HEK293 (cell line): ENCODE results near the gene ATP5F1D.

Experiments
- HOXD13 ChIP-seq: sonication (generic); formaldehyde crosslinking; IDR thresholded peaks from 2 replicates; pipeline ENCODE4 v1.8.0; 2022; ENCODE audit warnings: missing genetic modification reagents, borderline replicate concordance
- KLF10 ChIP-seq: fragments of 450-650 bp; IDR thresholded peaks from 2 replicates; pipeline ENCODE4 v1.5.1; 2018; ENCODE audit warnings: missing biosample characterization, mild to moderate bottlenecking, missing genetic modification characterization
- MYNN ChIP-seq: fragments of 450-650 bp; formaldehyde crosslinking; IDR thresholded peaks from 2 replicates; pipeline ENCODE4 v1.5.1; 2016; ENCODE audit warnings: missing biosample characterization, missing genetic modification characterization, borderline replicate concordance
- PATZ1 ChIP-seq: fragments of 450-650 bp; formaldehyde crosslinking; IDR thresholded peaks from 2 replicates; pipeline ENCODE4 v1.5.1; 2016; ENCODE audit warnings: missing biosample characterization, missing genetic modification characterization
- PBX3 ChIP-seq: sonication (generic); formaldehyde crosslinking; IDR thresholded peaks from 2 replicates; pipeline ENCODE4 v1.8.1; 2022; ENCODE audit warnings: mild to moderate bottlenecking, moderate library complexity, missing genetic modification reagents
- SALL2 ChIP-seq: fragments of 450-650 bp; formaldehyde crosslinking; IDR thresholded peaks from 2 replicates; pipeline ENCODE4 v1.5.0; 2017; ENCODE audit warnings: missing biosample characterization, mild to moderate bottlenecking, missing genetic modification characterization, borderline replicate concordance
- SCRT2 ChIP-seq: fragments of 450-650 bp; formaldehyde crosslinking; IDR thresholded peaks from 2 replicates; pipeline ENCODE4 v1.5.1; 2016; ENCODE audit warnings: missing biosample characterization, missing genetic modification characterization
- TCF7L2 ChIP-seq: IDR thresholded peaks from 2 replicates; pipeline ENCODE4 v1.6.1; 2011; ENCODE audit warnings: low read depth, mild to moderate bottlenecking, inconsistent platforms, low read length, moderate library complexity, borderline replicate concordance
- ZNF138 ChIP-seq: fragments of 450-650 bp; formaldehyde crosslinking; IDR thresholded peaks from 2 replicates; pipeline ENCODE4 v1.5.1; 2016; ENCODE audit warnings: missing biosample characterization, missing genetic modification characterization, borderline replicate concordance
- ZNF148 ChIP-seq: fragments of 450-650 bp; formaldehyde crosslinking; IDR thresholded peaks from 2 replicates; pipeline ENCODE4 v1.5.0; 2017; ENCODE audit warnings: missing biosample characterization, missing genetic modification characterization, borderline replicate concordance
- ZNF155 ChIP-seq: fragments of 450-650 bp; formaldehyde crosslinking; IDR thresholded peaks from 2 replicates; pipeline ENCODE4 v1.5.1; 2016; ENCODE audit warnings: missing biosample characterization, missing genetic modification characterization
- ZNF169 ChIP-seq: fragments of 450-650 bp; formaldehyde crosslinking; IDR thresholded peaks from 2 replicates; pipeline ENCODE4 v1.5.1; 2016; ENCODE audit warnings: missing biosample characterization, missing genetic modification characterization
- ZNF184 ChIP-seq: fragments of 450-650 bp; IDR thresholded peaks from 2 replicates; pipeline ENCODE4 v1.5.1; 2018; ENCODE audit warnings: missing biosample characterization, mild to moderate bottlenecking, missing genetic modification characterization
- ZNF19 ChIP-seq: fragments of 450-650 bp; formaldehyde crosslinking; IDR thresholded peaks from 2 replicates; pipeline ENCODE4; 2016; ENCODE audit warnings: missing biosample characterization, missing genetic modification characterization, low read depth
- ZNF335 ChIP-seq: fragments of 450-650 bp; formaldehyde crosslinking; conservative IDR thresholded peaks from 2 replicates; pipeline ENCODE4 v1.5.1; 2016; ENCODE audit warnings: missing biosample characterization, missing genetic modification characterization
- ZNF37A ChIP-seq: fragments of 450-650 bp; IDR thresholded peaks from 2 replicates; pipeline ENCODE4 v1.5.1; 2018; ENCODE audit warnings: missing biosample characterization, missing genetic modification characterization
- ZNF391 ChIP-seq: fragments of 450-650 bp; formaldehyde crosslinking; IDR thresholded peaks from 2 replicates; pipeline ENCODE4 v1.5.1; 2016; ENCODE audit warnings: low read depth, missing biosample characterization, missing genetic modification characterization, borderline replicate concordance
- ZNF416 ChIP-seq: fragments of 450-650 bp; formaldehyde crosslinking; IDR thresholded peaks from 2 replicates; pipeline ENCODE4 v1.5.1; 2016; ENCODE audit warnings: missing biosample characterization, missing genetic modification characterization
- ZNF426 ChIP-seq: fragments of 450-650 bp; formaldehyde crosslinking; IDR thresholded peaks from 2 replicates; pipeline ENCODE4 v1.5.1; 2017; ENCODE audit warnings: missing biosample characterization, missing genetic modification characterization, mild to moderate bottlenecking, inconsistent platforms, moderate library complexity
- ZNF558 ChIP-seq: fragments of 450-650 bp; formaldehyde crosslinking; IDR thresholded peaks from 2 replicates; pipeline ENCODE4 v1.5.1; 2016; ENCODE audit warnings: missing biosample characterization, missing genetic modification characterization
- ZNF629 ChIP-seq: fragments of 450-650 bp; formaldehyde crosslinking; IDR thresholded peaks from 2 replicates; pipeline ENCODE4 v1.5.1; 2017; ENCODE audit warnings: missing biosample characterization, missing genetic modification characterization
- ZNF654 ChIP-seq: fragments of 450-650 bp; formaldehyde crosslinking; IDR thresholded peaks from 2 replicates; pipeline ENCODE4 v1.5.1; 2016; ENCODE audit warnings: low read depth, missing biosample characterization, missing genetic modification characterization
- ZNF701 ChIP-seq: fragments of 450-650 bp; formaldehyde crosslinking; IDR thresholded peaks from 2 replicates; pipeline ENCODE4 v1.5.1; 2016; ENCODE audit warnings: missing biosample characterization, missing genetic modification characterization
- ZNF792 ChIP-seq: fragments of 450-650 bp; formaldehyde crosslinking; IDR thresholded peaks from 2 replicates; pipeline ENCODE4 v1.5.1; 2016; ENCODE audit warnings: missing biosample characterization, missing genetic modification characterization
- TF ChIP-seq, protein P1 (sequence below): fragments of 450-650 bp; formaldehyde crosslinking; IDR thresholded peaks from 2 replicates; pipeline ENCODE4 v1.5.1; 2016; ENCODE audit warnings: missing biosample characterization, missing genetic modification characterization, low read depth
- TF ChIP-seq, protein P2 (sequence below): fragments of 450-650 bp; formaldehyde crosslinking; IDR thresholded peaks from 2 replicates; pipeline ENCODE4 v1.5.1; 2016; ENCODE audit warnings: missing biosample characterization, missing genetic modification characterization
- TF ChIP-seq, protein P3 (sequence below): fragments of 450-650 bp; formaldehyde crosslinking; IDR thresholded peaks from 2 replicates; pipeline ENCODE4 v1.5.1; 2016; ENCODE audit warnings: missing biosample characterization, missing genetic modification characterization

ATP5F1D gene

GRCh38 chr19:1267477-1268225, 26.1 kb downstream of the ATP5F1D start (continued):
- TF ChIP-seq ZNF148 (tag by site-specific recombination), result no peak
- no peak for TF ChIP-seq ZNF654
- TF ChIP-seq ZNF391 (tag by site-specific recombination), result no peak
- TF ChIP-seq ZNF37A (tag by site-specific recombination), result no peak
- TF ChIP-seq, protein P1, sequence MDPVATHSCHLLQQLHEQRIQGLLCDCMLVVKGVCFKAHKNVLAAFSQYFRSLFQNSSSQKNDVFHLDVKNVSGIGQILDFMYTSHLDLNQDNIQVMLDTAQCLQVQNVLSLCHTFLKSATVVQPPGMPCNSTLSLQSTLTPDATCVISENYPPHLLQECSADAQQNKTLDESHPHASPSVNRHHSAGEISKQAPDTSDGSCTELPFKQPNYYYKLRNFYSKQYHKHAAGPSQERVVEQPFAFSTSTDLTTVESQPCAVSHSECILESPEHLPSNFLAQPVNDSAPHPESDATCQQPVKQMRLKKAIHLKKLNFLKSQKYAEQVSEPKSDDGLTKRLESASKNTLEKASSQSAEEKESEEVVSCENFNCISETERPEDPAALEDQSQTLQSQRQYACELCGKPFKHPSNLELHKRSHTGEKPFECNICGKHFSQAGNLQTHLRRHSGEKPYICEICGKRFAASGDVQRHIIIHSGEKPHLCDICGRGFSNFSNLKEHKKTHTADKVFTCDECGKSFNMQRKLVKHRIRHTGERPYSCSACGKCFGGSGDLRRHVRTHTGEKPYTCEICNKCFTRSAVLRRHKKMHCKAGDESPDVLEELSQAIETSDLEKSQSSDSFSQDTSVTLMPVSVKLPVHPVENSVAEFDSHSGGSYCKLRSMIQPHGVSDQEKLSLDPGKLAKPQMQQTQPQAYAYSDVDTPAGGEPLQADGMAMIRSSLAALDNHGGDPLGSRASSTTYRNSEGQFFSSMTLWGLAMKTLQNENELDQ (tag by site-specific recombination), result no peak
- TF ChIP-seq ZNF629, result peak; percentile 59
- no peak for TF ChIP-seq ZNF335
- TF ChIP-seq KLF10 (tag by site-specific recombination), result no peak
- no peak for TF ChIP-seq ZNF426 (tag by site-specific recombination)
- no peak for TF ChIP-seq ZNF138 (tag by site-specific recombination)
- TF ChIP-seq PATZ1, result peak; percentile 97
- TF ChIP-seq SALL2 (tag by site-specific recombination), result no peak
- TF ChIP-seq ZNF155 (tag by site-specific recombination), result no peak
- TF ChIP-seq PBX3 (CRISPR knock-in tag), result no peak
- TF ChIP-seq ZNF701 (tag by site-specific recombination), result no peak
- no peak for TF ChIP-seq ZNF558 (tag by site-specific recombination)
- no peak for TF ChIP-seq MYNN (tag by site-specific recombination)
- no peak for TF ChIP-seq HOXD13 (CRISPR knock-in tag)
- TF ChIP-seq ZNF184 (tag by site-specific recombination), result no peak
- TF ChIP-seq ZNF19 (tag by site-specific recombination), result no peak
- TF ChIP-seq, protein P2, sequence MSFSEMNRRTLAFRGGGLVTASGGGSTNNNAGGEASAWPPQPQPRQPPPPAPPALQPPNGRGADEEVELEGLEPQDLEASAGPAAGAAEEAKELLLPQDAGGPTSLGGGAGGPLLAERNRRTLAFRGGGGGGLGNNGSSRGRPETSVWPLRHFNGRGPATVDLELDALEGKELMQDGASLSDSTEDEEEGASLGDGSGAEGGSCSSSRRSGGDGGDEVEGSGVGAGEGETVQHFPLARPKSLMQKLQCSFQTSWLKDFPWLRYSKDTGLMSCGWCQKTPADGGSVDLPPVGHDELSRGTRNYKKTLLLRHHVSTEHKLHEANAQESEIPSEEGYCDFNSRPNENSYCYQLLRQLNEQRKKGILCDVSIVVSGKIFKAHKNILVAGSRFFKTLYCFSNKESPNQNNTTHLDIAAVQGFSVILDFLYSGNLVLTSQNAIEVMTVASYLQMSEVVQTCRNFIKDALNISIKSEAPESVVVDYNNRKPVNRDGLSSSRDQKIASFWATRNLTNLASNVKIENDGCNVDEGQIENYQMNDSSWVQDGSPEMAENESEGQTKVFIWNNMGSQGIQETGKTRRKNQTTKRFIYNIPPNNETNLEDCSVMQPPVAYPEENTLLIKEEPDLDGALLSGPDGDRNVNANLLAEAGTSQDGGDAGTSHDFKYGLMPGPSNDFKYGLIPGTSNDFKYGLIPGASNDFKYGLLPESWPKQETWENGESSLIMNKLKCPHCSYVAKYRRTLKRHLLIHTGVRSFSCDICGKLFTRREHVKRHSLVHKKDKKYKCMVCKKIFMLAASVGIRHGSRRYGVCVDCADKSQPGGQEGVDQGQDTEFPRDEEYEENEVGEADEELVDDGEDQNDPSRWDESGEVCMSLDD (tag by site-specific recombination), result peak; percentile 76; the same call in 1 of the 2 replicates
- TF ChIP-seq TCF7L2, result no peak
- TF ChIP-seq, protein P3, sequence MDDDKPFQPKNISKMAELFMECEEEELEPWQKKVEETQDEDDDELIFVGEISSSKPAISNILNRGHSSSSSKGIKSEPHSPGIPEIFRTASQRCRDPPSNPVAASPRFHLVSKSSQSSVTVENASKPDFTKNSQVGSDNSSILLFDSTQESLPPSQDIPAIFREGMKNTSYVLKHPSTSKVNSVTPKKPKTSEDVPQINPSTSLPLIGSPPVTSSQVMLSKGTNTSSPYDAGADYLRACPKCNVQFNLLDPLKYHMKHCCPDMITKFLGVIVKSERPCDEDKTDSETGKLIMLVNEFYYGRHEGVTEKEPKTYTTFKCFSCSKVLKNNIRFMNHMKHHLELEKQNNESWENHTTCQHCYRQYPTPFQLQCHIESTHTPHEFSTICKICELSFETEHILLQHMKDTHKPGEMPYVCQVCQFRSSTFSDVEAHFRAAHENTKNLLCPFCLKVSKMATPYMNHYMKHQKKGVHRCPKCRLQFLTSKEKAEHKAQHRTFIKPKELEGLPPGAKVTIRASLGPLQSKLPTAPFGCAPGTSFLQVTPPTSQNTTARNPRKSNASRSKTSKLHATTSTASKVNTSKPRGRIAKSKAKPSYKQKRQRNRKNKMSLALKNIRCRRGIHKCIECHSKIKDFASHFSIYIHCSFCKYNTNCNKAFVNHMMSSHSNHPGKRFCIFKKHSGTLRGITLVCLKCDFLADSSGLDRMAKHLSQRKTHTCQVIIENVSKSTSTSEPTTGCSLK (tag by site-specific recombination), result no peak
- no peak for TF ChIP-seq ZNF792
- no peak for TF ChIP-seq ZNF416 (tag by site-specific recombination)
- TF ChIP-seq SCRT2 (tag by site-specific recombination), result no peak
- TF ChIP-seq ZNF169 (tag by site-specific recombination), result no peak
